HG03432 (cell line): ENCODE measurements around the gene KDM3A.

ENCODE experiments used
- ATAC-seq: cut with Tn5 transposase; IDR thresholded peaks from one replicate; pipeline ENCODE4 v1.9.1; 2021; ENCODE audit warnings: mild to moderate bottlenecking, moderate library complexity; ENCODE audit not compliant: unreplicated experiment

The KDM3A gene

DNA sequence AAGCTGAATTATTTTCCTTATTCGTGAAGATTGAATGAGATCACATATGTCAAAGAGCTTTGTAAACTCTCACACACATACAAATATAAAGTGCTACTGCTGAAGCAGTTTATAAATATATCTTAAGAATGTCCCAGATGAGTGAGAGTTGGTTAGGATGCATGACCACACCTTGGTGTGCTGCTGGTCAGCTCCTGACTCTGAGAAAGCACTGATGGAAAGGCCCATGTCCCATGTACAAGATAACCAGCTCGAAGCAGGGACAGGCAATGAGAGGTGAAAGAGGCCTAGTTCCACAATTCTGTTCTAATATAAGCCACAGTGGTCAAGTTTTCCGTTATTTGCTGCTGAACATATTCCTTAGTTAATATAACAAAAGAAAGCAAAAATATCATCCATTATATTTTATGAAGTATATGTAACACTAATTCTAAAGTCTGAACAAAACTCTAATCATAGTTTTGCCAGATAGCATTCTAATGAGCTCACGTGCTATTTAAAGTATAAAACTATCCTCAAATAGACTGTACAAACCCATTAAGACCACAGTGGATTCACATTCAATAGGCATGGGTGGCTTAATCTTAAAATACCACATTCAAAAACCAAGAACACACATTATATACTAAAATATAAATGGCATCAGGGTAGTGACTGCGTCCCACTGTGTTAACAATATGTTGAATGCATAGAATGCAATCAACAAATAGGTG, 72.9 kb downstream of the KDM3A start:
- ATAC-seq, result no peak

DNA sequence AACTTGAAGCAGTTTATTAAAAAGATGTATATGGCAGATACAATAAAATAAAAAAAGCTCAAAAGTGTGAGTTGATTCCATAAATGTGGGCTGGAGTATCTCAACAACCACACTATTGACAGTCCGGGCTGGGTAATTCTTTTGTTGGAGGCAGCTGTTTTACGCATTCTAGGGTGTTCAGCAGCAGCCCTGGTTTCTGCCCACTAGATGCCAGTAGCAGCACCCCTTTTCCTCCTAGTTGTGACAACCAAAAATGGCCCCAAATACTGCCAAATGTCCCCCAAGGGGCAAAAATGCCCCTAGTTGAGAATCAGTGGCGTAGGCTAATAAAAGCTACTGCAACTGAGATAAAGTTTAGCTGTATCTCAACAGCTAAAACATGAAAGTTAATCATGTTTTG, 77.3 kb downstream of the KDM3A start:
- ATAC-seq, result no peak

- no peak for ATAC-seq
These were observed 78.2 kb downstream of the KDM3A start for GRCh38 chr2:86519349-86519748.

GRCh38 chr2:86520153-86520552, 79.0 kb downstream of the KDM3A start:
- no peak for ATAC-seq

- no peak for ATAC-seq
These were observed 80.8 kb downstream of the KDM3A start for GRCh38 chr2:86521922-86522321.

DNA sequence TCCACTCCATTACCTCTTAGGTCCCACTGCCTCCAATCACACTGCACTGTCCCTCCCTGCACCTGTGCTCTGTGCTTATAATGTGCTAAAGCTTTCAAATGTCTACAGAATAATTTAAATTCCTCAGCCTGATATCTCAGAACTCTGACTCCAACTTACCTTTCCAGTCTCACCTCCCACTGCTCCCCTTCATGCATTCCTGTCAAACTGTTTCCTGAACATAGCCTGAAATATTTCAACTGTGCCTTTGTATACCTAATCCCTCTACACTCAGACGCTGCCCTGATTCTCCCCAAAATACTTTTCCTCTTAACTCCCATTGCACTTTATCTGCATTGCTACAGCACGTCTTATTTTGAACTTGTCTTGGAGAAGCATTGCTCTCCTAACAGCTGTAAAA, 81.5 kb downstream of the KDM3A start:
- ATAC-seq, result no peak

GRCh38 chr2:86523491-86523890, 82.3 kb downstream of the KDM3A start:
- ATAC-seq, result no peak

DNA sequence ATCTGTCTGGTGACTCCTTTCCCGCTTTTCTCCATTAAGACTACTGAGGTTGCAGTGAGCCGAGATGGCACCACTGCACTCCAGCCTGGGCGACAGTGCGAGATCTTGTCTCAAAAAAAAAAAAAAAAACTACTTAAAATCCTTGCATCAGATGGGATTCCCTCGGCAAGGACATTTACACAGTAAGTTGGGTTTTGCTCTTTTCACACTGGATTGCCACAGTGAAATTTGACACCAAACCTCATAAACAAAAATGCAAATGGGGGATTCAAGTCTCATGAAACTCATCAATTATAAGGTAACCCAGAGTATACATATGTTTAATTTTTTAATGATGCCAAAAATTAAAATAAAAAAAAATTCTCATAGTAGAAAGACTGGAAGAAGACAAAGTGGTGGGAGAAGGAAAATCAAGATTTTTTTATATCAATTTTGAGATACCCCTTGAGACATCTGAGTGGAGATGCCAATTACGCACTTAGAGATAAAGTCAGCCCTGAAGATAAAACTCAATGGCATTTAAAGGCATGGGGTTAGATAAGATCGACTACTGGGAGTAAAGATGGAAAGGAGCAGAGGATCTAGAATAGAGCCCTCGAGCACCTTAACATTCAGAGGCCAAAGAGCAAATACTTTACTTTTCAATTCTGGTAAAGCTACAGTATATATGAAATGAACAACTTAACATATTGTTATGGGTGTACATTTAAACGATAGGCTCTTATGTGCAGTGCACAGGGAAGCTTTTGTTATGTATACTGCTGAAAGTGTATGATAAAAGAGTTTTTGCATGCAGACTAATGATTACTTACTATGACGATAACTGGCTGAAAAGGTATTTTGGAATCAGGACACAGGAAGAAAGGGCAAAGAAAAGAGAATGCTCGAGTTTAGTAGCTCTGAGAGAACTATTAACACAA, 84.5 kb downstream of the KDM3A start:
- no peak for ATAC-seq

- ATAC-seq, result no peak
These were observed 92.4 kb downstream of the KDM3A start for GRCh38 chr2:86533589-86533988.

DNA sequence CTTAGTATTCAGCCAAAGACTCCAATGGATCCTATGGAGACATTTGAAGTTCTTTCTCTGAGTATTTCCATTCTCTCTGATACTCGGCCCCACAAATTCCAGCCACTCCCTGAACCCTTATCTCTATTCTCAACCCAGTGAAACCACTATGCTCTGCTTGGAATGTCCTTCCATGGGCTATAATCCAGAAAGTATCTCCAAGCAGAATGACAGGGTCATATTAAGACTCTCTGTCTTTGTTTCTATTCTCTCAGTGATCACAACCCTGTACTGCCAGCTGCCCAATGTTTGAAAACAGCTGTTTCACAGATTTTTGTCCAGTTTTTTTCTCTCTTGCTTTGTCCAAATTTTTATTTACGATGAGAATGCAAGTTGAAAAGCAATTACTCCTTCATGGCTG, 100.2 kb downstream of the KDM3A start:
- no peak for ATAC-seq
